Measurements from ENCODE around the gene LRP4.

- TF ChIP-seq, protein P1, sequence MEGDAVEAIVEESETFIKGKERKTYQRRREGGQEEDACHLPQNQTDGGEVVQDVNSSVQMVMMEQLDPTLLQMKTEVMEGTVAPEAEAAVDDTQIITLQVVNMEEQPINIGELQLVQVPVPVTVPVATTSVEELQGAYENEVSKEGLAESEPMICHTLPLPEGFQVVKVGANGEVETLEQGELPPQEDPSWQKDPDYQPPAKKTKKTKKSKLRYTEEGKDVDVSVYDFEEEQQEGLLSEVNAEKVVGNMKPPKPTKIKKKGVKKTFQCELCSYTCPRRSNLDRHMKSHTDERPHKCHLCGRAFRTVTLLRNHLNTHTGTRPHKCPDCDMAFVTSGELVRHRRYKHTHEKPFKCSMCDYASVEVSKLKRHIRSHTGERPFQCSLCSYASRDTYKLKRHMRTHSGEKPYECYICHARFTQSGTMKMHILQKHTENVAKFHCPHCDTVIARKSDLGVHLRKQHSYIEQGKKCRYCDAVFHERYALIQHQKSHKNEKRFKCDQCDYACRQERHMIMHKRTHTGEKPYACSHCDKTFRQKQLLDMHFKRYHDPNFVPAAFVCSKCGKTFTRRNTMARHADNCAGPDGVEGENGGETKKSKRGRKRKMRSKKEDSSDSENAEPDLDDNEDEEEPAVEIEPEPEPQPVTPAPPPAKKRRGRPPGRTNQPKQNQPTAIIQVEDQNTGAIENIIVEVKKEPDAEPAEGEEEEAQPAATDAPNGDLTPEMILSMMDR (conservative IDR thresholded peaks at IDR 0.05; ENCODE audit: low read depth, low read length), result no peak
- no peak for TF ChIP-seq CEBPB (IDR thresholded peaks at IDR 0.05; ENCODE audit: low read depth, low read length)
- TF ChIP-seq SMC3 (IDR thresholded peaks at IDR 0.05; ENCODE audit: low read depth, low read length), result no peak
- no peak for TF ChIP-seq RAD21 (IDR thresholded peaks at IDR 0.05; ENCODE audit: low read length)
- TF ChIP-seq MAFK (IDR thresholded peaks at IDR 0.05; ENCODE audit: low read depth, low read length), result no peak
- TF ChIP-seq POLR2A (IDR thresholded peaks at IDR 0.05; ENCODE audit: low read depth, low read length), result no peak
Observed at GRCh38 chr11:46837860-46838259, 80.5 kb downstream of the LRP4 start.
